Measurements from ENCODE around the gene TOMM6.

TOMM6 gene

GRCh38 chr6:41790045-41790444 lies 2.6 kb downstream of the TOMM6 start:
- H3K4me3 ChIP-seq (ENCODE audit: insufficient read depth, low read length, poor library complexity, severe bottlenecking) = no peak overlapping the region
- no peak overlapping the region for H2AFZ ChIP-seq (ENCODE audit: low read depth, low read length, severe bottlenecking)
- H3K9me3 ChIP-seq (ENCODE audit: insufficient read depth, low read length) = no peaks in the 10 kb centered on the region
- H3F3A ChIP-seq (ENCODE audit: insufficient read depth) = peaks cover 45% of the 10 kb centered on the region
- H3K27ac ChIP-seq (ENCODE audit: low read depth, low read length) = no peak overlapping the region
- H3K36me3 ChIP-seq (ENCODE audit: low read length) = peaks cover 24% of the 10 kb centered on the region
- peaks cover 17% of the 10 kb centered on the region for H3K79me2 ChIP-seq (ENCODE audit: insufficient read depth, low read length)
- H3K9me2 ChIP-seq (replicated peaks; ENCODE audit: insufficient read depth, low read length) = no peaks in the 10 kb centered on the region
- TF ChIP-seq CTCF (IDR thresholded peaks at IDR 0.05; ENCODE audit: insufficient read depth, low read length, poor library complexity, severe bottlenecking) (no peak), EZH2phosphoT487 (conservative IDR thresholded peaks at IDR 0.05; ENCODE audit: low read length) (no peak)
- H3K4me2 ChIP-seq (ENCODE audit: low read depth, low read length, poor library complexity, severe bottlenecking) = no peak overlapping the region
- H3K27me3 ChIP-seq (ENCODE audit: low read length) = no peaks in the 10 kb centered on the region
- no peak overlapping the region for H3K9ac ChIP-seq (ENCODE audit: low read length)
- no peaks in the 10 kb centered on the region for H4K20me1 ChIP-seq (ENCODE audit: low read depth, low read length)

- no peak overlapping the region for H3K4me3 ChIP-seq (ENCODE audit: insufficient read depth, low read length, poor library complexity, severe bottlenecking)
- H2AFZ ChIP-seq (ENCODE audit: low read depth, low read length, severe bottlenecking) = no peak overlapping the region
- no peaks in the 10 kb centered on the region for H3K9me3 ChIP-seq (ENCODE audit: insufficient read depth, low read length)
- H3K27ac ChIP-seq (ENCODE audit: low read depth, low read length) = no peak overlapping the region
- H3F3A ChIP-seq (ENCODE audit: insufficient read depth) = peaks cover 45% of the 10 kb centered on the region
- no peak overlapping the region for H3K4me2 ChIP-seq (ENCODE audit: low read depth, low read length, poor library complexity, severe bottlenecking)
- no peaks in the 10 kb centered on the region for H3K9me2 ChIP-seq (replicated peaks; ENCODE audit: insufficient read depth, low read length)
- H3K9ac ChIP-seq (ENCODE audit: low read length) = no peak overlapping the region
- peaks cover 17% of the 10 kb centered on the region for H3K79me2 ChIP-seq (ENCODE audit: insufficient read depth, low read length)
- peaks cover 24% of the 10 kb centered on the region for H3K36me3 ChIP-seq (ENCODE audit: low read length)
- H4K20me1 ChIP-seq (ENCODE audit: low read depth, low read length) = no peaks in the 10 kb centered on the region
- H3K27me3 ChIP-seq (ENCODE audit: low read length) = no peaks in the 10 kb centered on the region
- TF ChIP-seq EZH2phosphoT487 (conservative IDR thresholded peaks at IDR 0.05; ENCODE audit: low read length) (no peak), CTCF (IDR thresholded peaks at IDR 0.05; ENCODE audit: insufficient read depth, low read length, poor library complexity, severe bottlenecking) (no peak)
Observed at GRCh38 chr6:41791305-41791704, 3.8 kb downstream of the TOMM6 start.

GRCh38 chr6:41791984-41792383 lies 4.5 kb downstream of the TOMM6 start:
- Histone ChIP-seq H3K27ac (ENCODE audit: low read depth, low read length) (no peak overlapping the region), H3K27me3 (ENCODE audit: low read length) (no peaks in the 10 kb centered on the region), H4K20me1 (ENCODE audit: low read depth, low read length) (no peaks in the 10 kb centered on the region), H3K9me3 (ENCODE audit: insufficient read depth, low read length) (no peaks in the 10 kb centered on the region), H2AFZ (ENCODE audit: low read depth, low read length, severe bottlenecking) (no peak overlapping the region), H3K9ac (ENCODE audit: low read length) (no peak overlapping the region), H3F3A (ENCODE audit: insufficient read depth) (peaks cover 45% of the 10 kb centered on the region), H3K36me3 (ENCODE audit: low read length) (peaks cover 24% of the 10 kb centered on the region), H3K9me2 (replicated peaks; ENCODE audit: insufficient read depth, low read length) (no peaks in the 10 kb centered on the region), H3K79me2 (ENCODE audit: insufficient read depth, low read length) (peaks cover 17% of the 10 kb centered on the region), H3K4me3 (ENCODE audit: insufficient read depth, low read length, poor library complexity, severe bottlenecking) (no peak overlapping the region), H3K4me2 (ENCODE audit: low read depth, low read length, poor library complexity, severe bottlenecking) (no peak overlapping the region)
- TF ChIP-seq CTCF (IDR thresholded peaks at IDR 0.05; ENCODE audit: insufficient read depth, low read length, poor library complexity, severe bottlenecking) = no peak
- TF ChIP-seq EZH2phosphoT487 (conservative IDR thresholded peaks at IDR 0.05; ENCODE audit: low read length) = no peak

Data from SU-DHL-6 (cell line).